HG03342 (cell line): ENCODE measurements around the gene C3orf52.

Source experiments
- ATAC-seq: cut with Tn5 transposase; IDR thresholded peaks from one replicate; pipeline ENCODE4 v1.9.1; 2021; ENCODE audit warnings: mild to moderate bottlenecking, moderate library complexity; ENCODE audit not compliant: unreplicated experiment

C3orf52 gene

GRCh38 chr3:112085735-112086075 lies 484 bp upstream of the C3orf52 start:
- ATAC-seq, result no peak

- no peak for ATAC-seq
These were observed 811 bp downstream of the C3orf52 start for GRCh38 chr3:112086875-112087524.

- no peak for ATAC-seq
These were observed 1.6 kb downstream of the C3orf52 start for GRCh38 chr3:112087746-112088145.

DNA sequence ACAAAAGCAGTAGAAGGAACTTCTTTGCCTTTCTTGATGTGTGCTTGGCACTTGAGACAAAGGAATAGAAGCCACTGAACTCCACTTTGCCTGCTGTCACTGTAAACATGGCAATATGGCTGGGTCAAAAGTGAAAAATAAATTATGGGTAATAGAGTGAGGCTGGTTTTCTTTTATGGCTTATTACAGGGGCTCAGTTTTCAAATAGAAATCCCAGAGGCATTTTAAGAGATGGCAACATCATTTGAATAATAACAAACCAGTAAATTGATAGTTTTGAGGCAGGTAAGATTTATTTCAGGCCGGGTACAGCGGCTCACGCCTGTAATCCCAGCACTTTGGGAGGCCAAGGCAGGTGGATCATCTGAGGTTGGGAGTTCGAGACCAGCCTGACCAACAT lies 2.8 kb downstream of the C3orf52 start:
- ATAC-seq, result no peak

GRCh38 chr3:112089956-112090886 lies 4.0 kb downstream of the C3orf52 start:
- no peak for ATAC-seq

- no peak for ATAC-seq
These were observed 4.8 kb downstream of the C3orf52 start for GRCh38 chr3:112090887-112091586.

DNA sequence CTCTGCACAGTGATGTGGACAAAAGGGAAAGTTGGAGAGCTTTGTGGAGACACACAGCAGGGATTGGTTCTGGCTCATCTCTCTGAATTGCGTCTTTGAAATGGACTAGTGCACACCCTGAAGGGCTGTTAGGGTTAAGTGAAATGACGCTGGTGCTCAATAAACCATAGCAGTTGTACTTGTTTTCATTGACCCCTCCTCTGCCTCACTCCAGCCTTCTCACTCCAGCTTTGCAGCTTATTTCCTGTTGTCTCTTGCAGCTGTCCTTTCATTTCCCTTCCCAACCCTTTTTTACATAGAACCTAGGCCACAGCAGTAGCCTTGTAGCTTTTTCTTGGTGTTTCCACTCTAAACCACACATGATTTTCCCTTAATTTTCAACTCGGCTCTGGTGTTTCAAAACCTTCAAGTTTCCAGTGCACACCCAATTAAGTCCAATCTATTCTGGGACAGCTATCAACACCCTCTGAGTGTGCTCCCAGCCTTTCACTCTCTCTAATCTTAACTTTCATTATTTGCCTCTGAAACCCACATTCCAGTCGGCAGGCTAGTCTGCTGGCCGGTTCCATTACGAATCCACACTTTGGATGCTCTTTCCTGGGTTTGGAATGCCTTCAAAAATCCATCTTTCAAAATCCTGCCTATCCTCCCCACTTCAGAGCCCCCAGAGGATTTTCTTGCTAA lies 6.4 kb downstream of the C3orf52 start:
- ATAC-seq, result peak; percentile 60

DNA sequence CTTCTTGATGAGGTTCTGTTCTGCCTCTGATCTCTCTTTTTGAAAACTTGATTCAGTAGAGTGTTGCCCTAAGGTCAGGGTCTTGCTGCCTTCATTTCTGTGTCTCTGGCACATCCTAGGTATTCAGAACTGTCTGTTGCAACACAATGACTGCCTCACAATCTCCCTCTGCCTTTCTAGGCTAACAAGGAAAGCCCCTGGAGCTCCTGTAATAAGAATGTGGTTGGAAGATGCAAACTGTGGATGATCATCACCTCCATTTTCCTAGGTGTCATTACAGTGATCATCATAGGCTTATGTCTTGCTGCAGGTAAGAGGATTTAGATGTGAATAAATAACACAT lies 7.0 kb downstream of the C3orf52 start:
- ATAC-seq, result no peak

DNA sequence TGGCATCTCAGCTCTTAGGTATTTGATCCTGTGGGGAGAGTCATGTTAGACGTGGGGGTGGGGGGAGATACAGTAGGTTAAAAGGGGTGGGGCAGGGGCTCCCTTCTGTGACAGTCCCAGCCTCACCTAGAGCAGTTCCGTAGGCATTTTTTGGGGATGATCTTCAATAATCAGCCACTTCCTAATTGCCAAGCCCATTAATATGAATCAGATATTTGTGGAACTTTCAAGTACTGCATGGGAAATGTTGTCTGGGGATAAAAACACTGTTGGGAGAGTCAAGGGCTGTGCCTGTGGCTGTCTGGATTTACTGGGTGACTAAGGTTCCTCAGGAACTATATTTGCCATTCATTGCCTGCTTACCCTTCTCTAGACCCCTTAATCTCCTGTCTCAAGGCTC lies 9.5 kb downstream of the C3orf52 start:
- ATAC-seq, result no peak

DNA sequence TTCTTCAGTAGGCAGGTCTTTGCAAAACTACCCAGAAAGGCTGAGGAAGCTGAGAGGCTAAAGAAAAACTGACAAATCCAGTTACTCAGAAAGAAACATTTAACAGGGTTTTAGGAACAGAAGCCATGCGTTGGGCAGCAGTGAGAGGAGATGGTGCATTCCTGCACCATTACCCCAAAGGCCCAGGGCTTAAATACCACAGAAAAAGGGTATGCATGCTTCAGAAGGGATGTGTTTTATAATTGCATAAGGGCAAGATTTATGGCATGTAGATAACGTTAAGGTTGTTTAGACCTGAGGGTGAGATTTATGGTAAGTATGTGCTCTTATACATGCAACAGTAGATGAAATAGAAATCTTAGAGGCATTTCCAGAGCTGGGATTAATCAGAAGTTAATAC lies 10.0 kb downstream of the C3orf52 start:
- ATAC-seq, result no peak

DNA sequence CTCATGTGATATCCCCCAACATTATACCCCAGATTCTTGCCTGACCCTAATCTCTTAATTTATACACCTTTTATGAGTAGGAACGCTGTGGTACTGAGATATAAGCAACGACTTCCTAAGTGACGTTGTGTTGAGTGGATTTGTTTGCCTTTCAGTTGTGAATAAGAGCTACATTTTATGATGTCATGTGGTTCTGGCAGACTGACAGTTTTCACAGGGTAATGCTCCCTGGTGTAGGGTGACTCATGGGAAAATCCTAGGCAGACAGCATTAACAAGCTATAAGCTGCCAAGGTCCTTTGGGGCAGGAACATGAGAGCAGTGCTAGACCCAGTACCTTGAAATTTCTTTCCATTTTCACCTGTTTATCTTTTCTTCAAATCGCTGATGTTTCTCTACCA lies 11.2 kb downstream of the C3orf52 start:
- no peak for ATAC-seq

- ATAC-seq, result no peak
These were observed 15.7 kb downstream of the C3orf52 start for GRCh38 chr3:112101916-112102315.

GRCh38 chr3:112104774-112105173 lies 18.6 kb downstream of the C3orf52 start:
- ATAC-seq, result no peak

DNA sequence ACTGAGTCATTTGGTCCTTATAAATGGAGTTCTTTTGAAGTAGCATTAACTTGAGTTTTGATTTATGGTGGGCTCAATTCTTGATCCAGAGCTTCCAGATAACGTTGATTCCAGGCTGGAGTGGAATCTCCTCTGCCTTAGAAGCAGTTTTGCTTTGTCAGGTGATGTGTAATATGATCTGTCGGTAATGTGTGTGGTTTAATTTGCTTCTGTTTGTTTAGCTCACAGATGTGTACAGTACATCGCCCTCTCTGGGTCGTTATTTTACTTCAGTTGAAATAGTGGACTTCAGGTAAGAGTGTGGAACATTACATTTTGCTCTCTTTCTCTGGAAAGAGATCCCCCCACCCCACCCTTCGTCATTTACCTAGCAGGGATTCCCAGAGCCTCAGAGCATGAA lies 23.1 kb downstream of the C3orf52 start:
- ATAC-seq, result no peak

GRCh38 chr3:112111785-112112402 lies 25.7 kb downstream of the C3orf52 start:
- peak; percentile 50 for ATAC-seq

DNA sequence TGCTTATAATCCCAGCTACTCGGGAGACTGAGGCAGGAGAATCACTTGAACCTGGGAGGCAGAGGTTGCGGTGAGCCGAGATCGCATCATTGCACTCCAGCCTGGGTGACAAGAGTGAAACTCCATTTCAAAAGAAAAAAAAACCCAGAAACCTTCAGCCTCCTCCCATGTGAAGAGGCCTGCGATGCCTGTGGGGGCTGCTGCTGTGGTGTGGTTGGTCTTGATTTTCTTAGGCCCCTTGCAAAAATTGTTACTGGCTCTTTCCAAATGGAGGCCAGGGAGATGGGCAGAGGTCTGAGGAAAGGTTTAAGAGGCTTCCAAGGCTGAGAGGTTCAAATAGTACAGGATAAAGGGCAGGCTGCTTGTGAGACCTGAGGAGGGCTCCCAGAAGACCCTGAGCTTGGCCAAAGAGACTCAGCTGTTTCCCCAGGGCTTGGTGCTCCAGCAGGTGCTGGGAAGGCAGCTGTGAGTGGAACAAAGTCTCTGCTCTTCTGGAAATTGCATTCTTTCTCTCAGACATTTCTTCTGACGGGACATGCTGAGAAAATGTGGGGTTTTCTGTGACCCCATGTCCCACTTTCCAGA lies 28.5 kb downstream of the C3orf52 start:
- peak; percentile 23 for ATAC-seq

DNA sequence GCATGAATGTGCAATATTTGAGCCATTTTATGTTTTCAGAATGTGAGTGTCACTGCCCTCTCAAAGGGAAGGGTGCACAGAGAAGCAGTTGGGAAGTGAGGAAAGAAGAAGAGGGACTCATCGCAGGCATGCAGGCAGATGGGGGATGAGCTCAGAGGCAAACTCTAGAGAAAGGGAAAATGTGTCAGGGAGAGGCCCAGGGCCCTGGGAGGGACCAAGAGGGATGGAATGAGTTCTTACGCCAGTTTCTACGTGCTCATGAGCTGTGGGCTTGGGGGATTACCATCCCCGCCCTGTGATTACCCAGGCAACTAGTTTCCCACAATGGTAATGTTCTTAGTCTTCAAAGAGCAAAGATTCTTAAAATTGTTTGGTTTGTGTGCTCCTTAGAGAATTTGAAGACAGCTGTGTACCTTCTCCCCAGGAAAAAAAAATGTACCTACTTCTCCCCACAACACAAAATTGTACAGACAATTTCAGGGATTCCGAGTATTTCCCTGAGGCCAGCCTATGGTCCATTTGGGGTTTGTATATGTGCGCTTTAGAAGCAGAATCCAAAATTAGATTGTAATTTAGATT lies 29.1 kb downstream of the C3orf52 start:
- ATAC-seq, result peak; percentile 25

DNA sequence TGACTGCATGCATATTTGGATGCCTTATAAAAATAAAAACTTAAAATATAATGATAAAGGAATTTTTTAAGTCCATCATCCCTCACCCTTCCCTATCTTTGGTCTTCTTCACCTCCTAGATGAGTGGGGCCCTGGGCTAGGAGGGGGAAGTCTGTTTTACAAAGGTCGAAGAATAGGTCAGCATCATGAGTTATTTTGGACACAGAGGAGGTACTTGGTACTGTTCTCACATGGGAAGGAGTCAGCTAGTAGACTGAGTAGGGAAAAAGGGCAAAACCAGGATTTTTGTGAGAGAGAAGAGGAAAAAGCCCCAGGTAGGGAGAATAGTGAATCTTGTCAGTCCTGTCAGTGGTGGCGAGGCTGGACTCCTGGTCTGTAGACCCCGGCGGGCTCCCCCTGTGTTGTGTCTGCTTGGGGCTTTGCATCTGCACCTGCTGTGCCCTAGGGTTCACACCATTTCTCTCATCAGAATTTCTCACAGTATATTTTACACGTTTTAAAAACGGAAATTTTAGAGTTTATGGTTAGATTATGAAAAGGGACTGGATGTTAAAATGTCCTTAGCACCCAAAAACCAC lies 29.7 kb downstream of the C3orf52 start:
- ATAC-seq, result no peak

DNA sequence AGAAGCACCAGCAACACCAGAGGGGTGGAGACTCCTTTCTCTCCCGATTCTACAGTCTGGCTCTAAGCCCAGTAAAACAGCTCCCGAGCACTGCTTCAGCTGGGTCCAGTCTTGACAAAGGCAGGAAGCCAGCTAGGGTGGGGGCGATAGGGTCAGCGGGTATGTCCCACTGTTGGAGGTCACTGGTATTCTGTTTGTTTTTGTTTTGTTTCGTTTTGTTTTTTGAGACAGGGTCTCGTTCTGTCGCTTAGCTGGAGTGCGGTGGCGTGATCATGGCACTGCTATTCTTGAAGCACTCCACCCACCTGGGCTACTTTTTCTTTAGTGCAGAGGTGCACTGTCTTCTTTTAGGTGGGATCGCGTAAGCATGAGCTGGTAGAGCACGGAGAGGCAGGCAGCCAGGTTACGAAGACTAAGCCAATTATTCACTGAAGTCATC lies 30.6 kb downstream of the C3orf52 start:
- ATAC-seq, result no peak

- no peak for ATAC-seq
These were observed 31.2 kb downstream of the C3orf52 start for GRCh38 chr3:112117415-112117814.
